SHP77 (cell line): ENCODE measurements around the gene NCL.
"Not testable (repeated sequence)": the region's sequence is repeated elsewhere in the genome, so short reads cannot be mapped to it uniquely, and the experiment has no call there.

Experiments used
- DNase-seq, 2 experiments: peaks; one replicate each; lab custom pipeline; 2025; lab: John Stamatoyannopoulos, UW

The NCL gene

GRCh38 chr2:231405601-231406367, 58.5 kb downstream of the NCL start:
- DNase-seq = not testable (repeated sequence)

- not testable (repeated sequence) for DNase-seq
These were observed 60.1 kb downstream of the NCL start for GRCh38 chr2:231404183-231404578.
